GM12891 (cell line): Measurements from ENCODE around the gene ZNF500.

Experiments used
- POLR2A ChIP-seq: IDR thresholded peaks from 2 replicates; pipeline ENCODE4 v1.6.1; 2011; ENCODE audit warnings: low read depth, low read length, control low read depth
- POLR2AphosphoS5 ChIP-seq: IDR thresholded peaks from 2 replicates; pipeline ENCODE4 v1.6.1; 2011; ENCODE audit warnings: low read depth, low read length, control low read depth
- TAF1 ChIP-seq: IDR thresholded peaks from 2 replicates; pipeline ENCODE4 v1.6.1; 2011; ENCODE audit warnings: low read depth, low read length, control low read depth

DNA sequence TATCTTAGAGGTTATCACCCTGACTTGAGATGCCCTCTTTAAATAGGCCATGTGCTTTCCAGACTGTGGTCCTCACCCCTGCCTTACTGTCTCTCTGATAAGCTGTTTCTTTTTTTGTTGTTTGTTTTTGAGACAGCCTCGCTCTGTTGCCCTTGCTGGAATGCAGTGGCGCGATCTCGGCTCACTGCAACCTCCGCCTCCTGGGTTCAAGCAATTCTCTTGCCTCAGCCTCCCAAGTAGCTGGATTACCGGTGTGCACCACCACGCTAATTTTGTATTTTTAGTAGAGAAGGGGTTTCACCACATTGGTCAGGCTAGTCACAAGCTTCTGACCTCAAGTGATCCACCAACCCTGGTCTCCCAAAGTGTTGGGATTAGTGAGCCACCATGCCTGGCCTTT, 21.9 kb upstream of the ZNF500 start:
- TF ChIP-seq POLR2A (no peak), POLR2AphosphoS5 (no peak), TAF1 (no peak)
